Stimulated activated CD4-positive, alpha-beta T cell treated with anti-CD3 and anti-CD28 coated beads, Interleukin-15, amount 100 ng/mL, for 48 hours (primary cell): ENCODE data around the gene BIK.

Experiments used
- DNase-seq, 2 donors: peaks; one replicate each; pipeline ENCODE4 v3.0.0-alpha.2; 2020; ENCODE audit warnings: low read depth in 2 of 2

Gene BIK

DNA sequence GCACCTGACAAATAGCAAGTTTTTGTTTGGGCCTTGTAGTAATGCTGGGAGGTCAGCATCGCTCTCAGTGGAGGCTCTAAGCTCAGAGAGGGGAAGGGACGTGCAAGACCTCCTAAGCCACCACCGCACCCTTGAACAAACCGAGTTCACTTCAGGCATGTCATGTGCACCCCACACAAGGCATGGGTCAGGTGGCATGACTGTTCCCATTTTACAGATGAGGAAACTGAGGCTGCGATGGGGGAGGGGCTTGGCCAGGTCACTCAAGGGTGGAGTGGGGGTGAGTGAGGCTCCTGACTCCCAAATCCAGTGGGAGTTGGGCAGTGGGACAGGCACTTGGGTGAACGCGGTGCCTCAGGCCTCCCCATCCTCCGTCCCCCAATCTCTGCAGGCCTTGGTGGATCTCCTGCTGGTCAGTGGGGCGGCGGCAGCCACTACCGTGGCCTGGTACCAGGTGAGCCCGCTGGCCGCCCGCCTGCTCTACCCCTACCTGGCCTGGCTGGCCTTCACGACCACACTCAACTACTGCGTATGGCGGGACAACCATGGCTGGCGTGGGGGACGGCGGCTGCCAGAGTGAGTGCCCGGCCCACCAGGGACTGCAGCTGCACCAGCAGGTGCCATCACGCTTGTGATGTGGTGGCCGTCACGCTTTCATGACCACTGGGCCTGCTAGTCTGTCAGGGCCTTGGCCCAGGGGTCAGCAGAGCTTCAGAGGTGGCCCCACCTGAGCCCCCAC is 52.0 kb downstream of the BIK start:
- DNase-seq: no peak

DNA sequence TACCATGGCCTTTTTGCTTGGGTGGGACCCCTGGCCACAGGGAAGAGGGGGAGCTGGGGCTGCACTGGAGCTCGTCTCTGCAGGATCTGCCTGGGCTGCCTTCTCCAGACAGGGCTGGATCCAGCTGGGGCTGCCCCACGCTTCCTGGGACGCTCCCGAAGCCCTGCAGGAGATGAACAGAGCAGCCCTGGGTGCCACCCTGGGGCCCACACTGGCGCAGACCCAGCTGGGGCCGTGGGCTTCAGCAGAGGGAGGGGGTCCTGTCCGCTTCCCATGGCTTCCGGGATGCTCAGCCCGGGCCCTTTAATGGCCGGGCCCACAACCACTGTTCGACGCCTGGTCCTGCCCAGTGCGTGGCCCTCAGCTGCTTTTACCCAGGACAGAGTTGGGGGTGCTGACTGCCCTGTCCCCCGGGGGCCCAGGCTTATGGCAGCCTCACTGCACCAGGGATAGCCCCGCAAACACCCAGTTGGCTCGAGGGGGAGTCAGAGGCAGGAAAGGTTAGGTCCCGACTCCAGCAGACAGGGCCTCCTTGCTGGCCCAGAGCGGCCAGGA is 52.8 kb downstream of the BIK start:
- DNase-seq: no peak

DNA sequence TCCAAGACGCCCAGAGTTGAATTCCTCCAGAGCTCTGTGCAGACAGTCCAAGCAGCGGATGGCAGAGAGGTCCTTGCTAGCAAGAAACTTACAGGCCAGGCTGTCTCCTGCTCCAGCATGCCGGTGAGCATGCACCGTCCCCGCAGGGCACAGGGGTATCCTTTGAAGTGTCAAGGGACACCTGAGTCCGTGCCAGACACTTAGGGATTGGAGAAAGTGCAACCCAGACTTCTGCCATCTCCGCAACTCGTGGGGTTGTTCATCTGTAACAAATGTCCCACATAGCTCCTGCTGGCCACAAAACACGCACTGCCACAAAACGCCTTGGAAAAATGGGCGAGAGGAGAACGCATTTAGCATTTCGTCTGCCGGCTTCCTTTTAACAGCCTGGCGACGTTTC is 54.1 kb downstream of the BIK start:
- no peak for DNase-seq

DNA sequence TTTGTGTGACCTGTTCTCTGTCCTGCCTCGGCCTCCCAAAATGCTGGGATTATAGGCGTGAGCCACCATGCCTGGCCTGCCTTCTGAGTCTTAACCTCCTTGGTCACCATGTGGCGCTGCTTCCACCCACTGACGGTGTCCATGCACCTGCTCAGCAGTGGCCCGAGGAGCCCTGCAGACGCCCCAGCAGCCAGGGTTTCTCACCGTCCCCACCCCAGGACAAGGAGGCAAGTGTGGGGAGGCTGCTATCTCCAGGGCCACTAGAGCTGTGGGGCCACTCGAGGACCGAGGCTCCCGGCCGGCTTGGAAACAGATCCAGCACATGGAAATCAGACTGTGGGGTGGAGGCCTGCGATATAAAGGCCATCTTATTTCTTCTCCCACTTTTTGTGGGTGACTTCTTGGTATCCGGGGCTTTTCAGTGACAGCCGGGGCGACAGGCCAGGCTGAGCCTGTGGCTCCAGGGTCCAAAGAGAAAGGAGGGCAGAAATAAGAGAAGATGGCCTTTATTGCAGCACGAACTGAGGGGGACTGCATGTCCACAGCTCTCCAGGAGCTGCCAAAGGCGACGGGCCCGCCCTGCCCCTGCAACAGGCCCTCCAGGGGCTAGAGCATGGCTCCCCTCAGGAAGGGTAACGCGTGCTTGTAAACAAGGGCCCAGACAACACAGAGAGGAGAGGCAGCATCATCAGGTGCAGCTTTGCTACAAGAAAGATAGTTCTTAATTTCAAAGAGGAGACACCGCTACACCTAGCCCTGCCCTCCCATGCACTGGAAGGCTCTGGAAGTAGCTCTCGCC is 55.8 kb downstream of the BIK start:
- DNase-seq: no peak

DNA sequence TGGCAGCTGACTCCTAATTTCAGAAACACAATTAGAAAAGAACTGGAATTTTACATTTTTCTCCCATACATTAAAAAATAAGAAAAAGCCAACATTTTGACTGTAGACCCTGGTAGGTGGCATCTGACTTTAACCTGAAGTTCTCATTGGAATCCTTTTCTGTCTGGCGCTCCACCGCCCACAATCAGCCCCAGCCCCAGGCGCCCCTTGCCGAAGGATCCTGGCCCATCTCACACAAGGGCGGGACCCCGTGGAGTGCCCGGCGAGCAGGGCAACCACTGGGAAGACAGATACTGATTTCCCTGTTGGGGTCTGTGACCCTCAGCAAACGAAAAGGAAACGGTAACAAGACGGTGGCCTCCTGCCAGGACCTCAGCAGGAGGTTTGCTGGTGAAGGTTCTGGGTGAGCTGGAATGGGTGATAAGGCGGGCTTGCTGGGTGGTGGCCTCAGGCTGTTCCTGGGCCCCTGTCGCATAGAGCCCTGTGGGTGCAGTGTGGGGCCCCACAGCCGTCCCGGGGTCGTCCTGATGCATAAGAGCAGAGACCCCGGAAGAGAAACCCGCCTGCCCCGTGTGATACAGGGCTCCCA is 56.5 kb downstream of the BIK start:
- no peak for DNase-seq

DNA sequence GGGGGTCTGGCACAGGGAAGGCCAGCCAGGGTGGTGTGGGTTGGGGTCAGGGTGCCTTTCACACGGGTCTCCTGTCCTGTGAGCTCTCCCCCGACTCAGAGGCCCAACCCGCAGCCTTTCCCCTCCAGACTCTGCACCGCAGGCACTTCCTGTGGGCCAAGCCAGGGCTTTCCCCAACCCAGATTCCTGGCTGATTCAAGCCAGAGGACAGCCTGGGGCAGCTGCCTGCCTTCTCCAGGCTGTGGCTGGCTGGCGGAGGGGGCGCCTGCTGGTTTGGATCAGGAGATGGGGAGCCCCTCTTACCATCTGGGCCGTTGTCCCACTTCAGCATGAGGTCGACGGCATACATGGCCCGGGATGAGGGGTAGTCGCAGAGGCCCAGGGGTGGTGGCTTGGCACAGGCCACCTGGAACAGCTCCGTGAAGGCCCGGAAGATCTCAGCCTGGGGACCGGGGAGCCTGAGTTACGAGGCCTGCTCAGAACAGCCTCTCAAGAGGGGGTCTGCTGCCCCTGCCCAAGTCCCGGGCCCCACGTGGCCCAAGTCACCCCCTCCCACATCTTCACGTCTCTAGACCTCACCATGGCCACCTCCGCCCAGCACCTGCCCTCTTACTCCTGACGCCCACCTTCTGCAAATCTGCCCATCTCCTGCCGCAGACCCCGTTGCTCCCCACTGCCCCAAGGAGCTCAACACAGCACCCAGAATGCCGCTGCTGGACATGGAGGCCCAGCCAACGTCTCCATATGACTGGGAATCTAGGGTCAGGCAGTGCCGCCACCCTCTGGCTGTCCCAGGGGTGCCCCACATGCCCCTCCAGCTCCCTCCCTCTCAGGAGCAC is 58.1 kb downstream of the BIK start:
- no peak for DNase-seq

DNA sequence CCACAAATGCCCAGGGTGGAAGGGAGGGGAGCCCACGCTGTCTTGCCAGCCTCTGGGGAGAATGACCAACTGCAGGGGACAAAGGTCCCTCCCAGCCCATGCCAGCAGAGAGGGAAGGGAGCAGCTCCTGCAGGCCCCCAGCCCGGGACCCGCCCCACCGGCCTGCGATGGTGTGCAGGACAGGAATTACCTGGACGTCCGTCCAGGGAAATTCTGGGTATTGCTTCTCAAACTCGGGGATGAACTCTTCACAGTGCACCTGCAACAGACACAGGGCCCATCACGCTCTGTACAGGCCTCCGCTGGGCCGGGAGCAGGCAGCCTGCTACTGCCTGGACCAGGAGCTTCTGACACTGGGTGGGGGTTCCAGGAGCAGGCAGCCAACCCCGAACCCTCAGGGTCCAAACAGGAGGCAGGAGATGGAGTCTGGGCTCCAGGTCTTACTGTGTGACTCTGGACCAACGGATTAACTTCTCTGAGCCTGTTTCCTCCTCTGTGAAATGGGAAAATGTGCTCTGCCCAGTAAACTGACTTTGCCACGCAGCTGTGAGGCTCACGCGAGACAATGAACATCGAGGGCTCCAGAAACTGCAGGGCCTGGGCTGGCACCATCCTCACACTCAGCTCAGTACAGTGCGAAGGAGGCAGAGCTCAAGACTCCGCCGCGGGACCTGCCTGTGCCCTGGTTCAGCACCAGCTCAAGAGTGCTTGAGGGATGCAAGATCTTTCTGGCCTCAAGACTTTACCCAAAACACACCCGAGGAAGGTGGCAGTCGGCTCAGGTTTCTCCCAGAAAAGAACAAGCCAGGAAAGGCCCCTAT is 59.0 kb downstream of the BIK start:
- DNase-seq: no peak

DNA sequence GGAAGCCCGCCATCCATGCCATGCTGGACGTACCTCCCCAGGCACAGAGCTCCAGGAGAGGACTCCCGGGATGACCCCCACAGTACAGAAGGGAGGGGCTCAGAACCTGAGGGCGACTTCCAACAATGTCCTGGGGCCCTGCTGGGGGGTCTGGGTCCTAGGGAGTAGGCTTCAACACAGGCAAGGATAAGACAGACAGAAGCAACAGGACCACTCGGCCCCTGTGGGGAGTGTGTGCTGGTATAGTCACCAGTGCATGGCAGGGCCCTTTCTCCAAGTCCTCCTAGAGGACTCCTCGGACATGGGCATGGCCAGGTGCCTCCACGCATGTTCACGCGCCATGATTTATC is 59.6 kb downstream of the BIK start:
- no peak for DNase-seq

DNA sequence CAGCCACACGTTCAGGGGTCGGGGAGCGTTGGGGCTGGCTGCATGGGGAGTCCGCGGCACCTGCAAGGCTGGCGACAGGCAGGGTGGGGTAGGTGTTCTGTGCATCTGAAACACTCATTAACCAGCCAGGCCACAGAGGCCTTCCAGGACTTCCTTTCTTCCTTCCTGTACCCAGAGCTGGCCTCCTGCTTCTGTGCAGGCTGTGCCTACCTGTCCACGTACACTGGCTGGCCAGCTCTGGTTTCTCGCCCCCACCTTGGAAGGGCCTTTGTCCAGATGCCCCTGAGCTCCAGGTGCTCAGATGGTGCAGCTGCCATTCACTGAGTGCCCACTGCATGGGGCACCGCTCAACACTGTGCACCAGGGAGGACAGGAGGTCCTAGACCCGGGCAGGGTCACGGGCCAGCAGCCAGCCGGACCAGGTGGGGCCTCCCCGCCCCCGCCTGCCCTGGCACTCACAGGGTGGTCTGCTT is 60.5 kb downstream of the BIK start:
- DNase-seq: no peak

DNA sequence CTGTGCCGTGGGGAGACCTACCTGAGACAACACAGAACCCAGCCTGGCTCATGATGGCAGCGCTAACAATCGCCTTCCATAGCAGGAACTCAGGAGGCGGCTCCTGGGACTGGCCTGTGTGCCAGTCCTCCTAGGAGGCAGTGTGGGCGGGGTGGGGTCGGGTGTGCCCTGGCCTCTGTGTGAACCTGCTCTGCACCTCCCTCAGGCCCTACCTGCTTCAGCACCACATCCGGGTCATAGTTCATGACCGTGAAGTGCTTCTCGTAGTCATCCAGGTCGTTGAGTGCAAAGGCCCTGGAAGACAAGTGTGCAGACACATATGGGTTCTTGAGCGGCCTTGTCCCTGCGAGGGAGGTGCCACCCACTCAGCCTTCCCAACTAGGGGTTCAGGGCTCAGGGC is 61.1 kb downstream of the BIK start:
- DNase-seq: no peak

DNA sequence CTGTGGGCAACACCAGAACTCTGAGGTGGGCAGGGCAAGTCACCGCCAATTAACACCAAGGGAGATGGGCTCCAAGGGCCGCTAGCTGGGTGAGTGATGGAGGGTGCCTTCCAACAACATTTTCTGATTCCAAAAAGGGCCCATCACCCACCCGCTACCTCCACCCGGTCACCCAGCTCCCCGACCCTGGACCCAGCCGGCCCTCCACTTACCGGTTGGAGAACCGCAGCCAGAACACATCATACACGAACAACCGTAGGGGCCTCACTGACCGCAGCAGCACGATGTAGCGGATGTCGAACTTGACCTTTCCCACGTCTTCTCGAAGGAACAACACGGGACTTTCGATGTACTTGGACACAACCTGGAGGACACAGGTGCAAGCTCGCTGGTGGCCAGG is 61.6 kb downstream of the BIK start:
- DNase-seq: no peak

DNA sequence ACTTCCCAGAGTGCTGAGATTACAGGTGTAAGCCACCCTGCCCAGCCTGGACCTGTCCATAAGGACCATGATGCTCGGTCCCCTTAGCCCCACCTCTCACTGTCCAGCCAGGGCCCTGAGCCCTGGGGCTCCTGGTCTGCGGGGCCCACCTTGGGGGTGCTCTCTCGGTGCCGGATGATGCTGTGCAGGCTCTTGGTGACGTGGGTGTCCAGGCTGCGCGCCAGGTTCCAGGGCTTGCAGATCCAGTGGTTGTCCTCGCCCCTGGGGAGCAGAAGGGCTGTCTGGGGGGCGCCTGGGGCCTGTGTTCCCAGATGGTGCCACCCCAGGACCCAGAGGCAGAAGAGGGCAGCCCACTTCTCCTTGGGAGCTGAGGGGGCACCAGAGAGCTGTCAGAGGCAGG is 63.0 kb downstream of the BIK start:
- DNase-seq: no peak

DNA sequence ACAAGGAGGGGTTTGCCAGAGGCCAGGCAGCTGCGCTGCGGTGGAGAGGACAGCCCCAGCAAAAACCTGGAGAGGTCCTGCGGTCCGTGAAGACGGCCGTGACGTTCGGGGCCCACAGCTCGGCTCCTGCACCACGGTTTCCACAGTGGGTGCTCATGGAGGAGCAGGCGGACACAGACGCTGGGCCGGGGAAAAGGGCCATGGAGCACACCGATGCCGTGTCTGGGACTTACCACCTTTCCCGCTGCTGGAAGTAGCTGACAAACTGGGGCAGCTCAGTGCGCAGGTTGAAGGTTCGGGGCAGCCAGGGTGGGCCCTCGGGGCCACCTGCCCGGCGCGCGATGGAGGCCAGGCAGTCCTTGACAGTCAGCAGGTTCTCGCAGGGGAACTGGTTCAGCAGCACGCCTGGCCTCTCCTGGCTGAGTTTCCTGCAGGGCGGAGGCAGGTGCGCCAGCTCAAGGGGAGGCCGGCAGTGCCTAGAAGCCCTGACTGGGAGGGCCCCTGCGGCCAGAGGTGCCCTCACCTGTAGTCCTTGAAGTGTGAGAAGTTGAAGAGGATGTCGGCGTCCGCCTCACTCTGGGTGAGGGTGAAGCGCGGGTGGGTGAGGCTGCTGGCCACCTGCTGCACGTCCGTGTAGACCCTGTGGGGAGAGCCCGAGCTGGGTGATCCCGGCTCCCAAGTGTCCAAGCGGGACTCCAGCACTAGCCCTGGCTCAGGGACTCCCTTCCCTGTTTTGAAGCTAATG is 63.6 kb downstream of the BIK start:
- DNase-seq: no peak

DNA sequence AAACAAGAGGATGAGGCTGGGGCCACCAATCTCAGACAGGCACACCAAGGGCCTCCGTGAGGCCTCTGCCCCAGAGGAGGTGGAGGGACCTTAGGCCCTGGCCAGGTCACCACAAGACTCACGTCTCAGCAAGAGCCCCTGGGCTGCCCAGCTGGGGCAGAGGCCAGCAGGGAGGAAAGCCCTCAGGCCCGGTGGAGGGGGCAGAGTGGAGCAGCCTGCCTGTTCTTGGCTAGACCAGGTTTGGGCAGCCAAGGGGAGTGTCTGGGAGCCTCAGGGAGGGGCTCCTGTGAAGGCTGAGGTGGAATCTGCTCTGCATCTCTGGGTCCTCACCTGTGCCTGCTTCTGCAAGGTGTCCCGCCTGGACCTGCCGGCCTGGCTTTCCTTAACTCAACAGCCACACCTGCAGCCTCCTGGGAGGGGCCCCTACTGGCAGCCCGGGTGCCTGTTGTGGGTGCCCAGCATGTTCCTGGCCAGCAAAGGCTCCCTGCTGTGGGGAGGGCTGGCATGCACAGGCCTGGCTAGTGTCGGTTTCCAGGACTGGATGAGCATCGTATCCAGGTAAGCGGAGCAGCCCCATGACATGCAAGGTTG is 64.5 kb downstream of the BIK start:
- DNase-seq: no peak

DNA sequence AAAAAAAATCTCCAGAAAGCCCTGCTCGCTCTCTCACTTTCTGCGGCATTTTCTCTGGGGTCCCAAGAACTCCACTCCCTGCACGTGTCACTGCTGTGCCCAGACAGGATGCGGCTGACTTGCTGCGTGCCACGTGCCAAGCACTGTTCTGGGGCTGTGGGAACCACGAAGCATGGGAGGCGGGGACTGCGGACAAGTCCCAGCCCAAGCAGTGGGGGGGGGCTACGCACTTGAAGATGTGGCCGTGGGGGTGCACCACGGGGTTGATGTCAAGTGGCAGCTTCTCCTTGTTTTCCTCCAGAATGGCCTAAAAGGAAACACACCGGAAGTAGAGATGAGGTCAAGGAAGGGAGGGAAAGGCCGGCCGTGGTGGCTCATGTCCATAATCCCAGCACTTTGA is 65.5 kb downstream of the BIK start:
- no peak for DNase-seq

DNA sequence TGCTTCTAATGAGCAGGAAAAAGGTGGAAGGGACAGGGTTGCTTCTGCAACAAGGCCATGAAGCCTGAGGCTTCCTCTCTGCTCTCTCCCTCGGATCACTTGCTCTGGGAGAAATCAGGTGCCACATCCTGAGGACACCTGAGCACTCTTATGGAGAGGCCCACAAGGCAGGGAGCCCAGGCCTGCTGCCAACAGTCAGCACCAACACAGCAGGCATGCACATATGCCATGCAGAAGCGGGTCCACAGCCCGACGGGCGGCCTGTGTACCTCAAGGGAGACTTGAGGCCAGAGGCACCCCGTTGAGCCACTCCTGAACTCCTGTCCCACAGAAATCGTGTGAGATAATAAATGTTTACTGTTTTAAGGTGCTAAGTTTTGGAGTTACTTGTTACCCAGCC is 66.9 kb downstream of the BIK start:
- no peak for DNase-seq
